Hypothalamus (tissue), 51 donors: ENCODE data around the gene LRRC32.
A peak's percentile ranks its signal among the peaks of the same experiment; 100 is the strongest.

ENCODE experiments used
- DNase-seq, 51 donors: peaks; one replicate each; lab custom pipeline; 2025; lab: John Stamatoyannopoulos, UW

Gene LRRC32, protein sequence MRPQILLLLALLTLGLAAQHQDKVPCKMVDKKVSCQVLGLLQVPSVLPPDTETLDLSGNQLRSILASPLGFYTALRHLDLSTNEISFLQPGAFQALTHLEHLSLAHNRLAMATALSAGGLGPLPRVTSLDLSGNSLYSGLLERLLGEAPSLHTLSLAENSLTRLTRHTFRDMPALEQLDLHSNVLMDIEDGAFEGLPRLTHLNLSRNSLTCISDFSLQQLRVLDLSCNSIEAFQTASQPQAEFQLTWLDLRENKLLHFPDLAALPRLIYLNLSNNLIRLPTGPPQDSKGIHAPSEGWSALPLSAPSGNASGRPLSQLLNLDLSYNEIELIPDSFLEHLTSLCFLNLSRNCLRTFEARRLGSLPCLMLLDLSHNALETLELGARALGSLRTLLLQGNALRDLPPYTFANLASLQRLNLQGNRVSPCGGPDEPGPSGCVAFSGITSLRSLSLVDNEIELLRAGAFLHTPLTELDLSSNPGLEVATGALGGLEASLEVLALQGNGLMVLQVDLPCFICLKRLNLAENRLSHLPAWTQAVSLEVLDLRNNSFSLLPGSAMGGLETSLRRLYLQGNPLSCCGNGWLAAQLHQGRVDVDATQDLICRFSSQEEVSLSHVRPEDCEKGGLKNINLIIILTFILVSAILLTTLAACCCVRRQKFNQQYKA

DNA sequence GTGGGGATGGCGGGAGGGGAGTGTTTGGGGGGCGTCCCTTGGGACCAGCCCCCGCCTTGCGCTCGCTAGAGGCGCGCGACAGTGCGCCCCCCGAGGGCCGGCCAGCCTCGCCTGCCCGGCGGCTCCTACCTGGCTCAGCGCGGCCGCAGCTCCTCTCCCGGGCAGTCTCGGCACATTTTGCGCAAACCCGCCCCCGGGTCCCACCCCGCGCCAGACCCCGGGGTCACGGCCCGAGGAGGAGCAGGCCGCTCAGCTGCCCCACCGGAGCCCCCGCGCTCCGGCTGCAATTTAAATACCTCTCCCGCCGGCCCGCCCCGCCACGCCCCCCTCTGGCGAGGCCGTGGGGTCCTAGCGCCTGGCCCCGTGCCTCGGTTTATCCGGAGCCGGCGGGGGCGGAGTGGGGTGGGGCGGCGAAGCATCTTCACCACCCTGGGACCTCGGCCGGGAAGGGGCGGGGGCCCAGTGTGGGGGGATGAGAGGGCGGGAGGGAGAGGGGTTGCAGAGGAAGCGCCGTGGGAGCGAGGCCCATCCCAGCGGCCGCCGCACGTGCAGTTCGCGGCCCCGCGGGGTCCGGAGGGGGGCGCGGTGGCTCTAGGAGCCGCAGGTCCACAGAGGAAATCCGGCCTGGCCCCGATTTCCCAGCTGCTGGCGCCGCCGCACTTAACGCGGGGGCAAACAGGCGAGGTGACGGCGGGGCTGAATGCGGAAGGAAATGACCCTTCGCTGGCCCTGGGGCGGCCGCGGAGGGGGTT lies at the start of gene LRRC32:
Gene LRRC32, minus strand, starts transcription at position 263 of the 752 bp plus-strand sequence. CDS start 4,793 bp downstream, outside the sequence.
- DNase-seq = peak in 3 of 51 donors; percentile 5 to 26 (median 9)

DNA sequence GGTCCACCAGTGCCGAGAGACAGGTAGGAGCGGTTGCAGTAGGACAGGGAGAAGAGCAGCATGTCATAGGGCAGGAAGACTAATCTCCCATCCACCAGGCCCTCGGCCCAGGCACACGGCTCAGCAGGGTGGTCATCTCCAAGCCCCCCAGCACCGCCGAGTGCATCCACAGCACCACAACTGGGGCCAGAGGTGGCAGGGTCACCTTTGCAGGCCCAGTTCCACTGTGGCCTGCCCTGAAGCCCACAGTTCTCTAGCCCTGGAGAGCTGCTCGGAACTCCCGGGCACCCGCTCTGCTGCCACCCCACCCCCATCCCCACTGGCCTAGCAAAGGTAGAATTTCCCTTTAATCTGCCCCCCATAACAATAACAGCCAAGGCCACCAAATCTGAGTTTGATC lies 49.1 kb upstream of the LRRC32 start:
- DNase-seq = no peak

DNA sequence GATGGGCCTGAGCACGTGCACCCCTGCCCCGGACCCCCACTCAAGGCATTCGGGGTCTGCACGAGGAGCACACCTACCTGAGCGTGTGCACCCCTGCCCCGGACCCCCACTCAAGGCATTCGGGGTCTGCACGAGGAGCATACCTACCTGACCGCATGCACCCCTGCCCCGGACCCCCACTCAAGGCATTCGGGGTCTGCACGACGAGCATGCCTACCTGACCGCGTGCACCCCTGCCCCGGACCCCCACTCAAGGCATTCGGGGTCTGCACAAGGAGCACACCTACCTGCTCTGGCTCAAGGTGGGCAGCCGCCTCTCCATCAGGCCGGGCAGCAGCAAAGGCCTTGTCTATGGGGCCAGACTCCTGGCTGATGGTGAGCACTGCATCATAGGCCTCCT lies 48.7 kb upstream of the LRRC32 start:
- DNase-seq = no peak

DNA sequence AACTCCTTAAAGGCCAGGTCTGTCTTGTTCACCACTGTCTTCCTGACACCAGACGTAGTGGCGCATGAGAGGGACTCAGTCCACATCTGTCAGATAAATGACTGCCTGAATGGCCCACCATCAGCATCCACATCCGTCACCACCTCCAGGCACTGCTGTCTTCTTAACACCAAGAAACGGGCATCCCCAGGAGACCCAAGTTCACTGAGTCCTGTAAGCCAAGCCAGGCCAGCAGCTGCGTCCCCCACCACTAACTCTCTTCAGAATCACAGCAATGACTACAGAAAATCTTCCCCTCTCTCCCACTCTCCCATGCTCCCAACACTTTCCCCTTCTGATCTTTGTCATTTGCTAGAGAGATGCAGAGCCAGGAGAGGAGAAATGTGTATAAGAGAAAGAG lies 47.3 kb upstream of the LRRC32 start:
- DNase-seq = no peak

DNA sequence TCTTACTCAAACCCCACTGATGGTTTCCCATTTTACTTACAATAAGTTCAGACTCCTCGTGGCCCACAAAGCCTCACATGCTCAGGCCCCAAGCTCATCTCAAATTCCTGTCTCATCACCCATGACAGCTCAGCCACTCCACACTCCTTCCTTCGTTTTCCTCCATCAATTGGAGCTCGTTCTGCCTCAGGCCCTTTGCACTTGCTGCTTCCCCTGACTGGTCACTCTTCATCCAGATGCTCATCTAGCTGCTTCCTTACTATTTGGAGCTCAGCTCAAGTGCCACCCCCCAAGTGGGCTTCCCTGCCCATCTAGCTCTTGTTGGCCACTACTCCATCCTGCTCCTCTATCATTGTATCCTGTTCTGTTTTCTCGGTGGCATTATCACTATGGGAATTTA lies 46.8 kb upstream of the LRRC32 start:
- DNase-seq = no peak

DNA sequence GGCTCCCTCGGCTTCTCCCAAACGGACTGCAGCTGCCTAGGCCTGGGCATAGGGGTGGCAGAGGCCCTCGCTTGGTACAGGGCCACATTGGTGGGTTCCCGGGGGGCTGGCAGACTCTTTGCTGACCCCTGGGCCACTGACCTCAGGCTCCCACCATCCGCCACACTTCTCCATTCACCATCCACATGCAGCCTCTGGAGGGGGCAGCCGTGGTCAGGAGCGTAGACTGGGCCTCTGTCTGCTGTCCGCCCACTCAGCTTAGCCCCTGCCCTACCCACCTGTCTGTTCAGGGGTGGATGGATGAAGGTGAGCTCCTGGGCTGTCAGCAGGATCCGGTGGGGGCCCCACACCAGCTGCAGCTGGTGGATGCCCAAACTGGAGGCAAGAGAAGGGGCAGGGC lies 45.7 kb upstream of the LRRC32 start:
- DNase-seq = no peak

DNA sequence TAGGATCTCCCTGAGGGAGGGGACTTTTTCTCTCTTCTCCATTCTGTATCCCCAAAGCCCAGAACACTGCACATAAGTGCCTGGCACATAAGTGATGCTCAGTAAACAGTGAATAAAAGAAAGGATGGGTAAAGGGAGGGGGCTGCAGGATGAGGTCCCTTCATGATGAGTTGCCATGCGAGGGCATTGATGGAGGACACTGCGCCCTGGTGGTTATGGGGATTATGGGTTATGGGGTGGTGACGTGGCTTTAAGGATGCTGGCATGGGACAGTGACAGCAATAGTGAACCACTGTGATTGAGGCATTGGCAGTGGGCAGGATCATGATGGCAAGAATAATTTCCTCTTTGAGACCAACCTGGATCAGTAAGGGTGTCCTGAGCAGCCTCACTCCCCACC lies 43.9 kb upstream of the LRRC32 start:
- DNase-seq = no peak

DNA sequence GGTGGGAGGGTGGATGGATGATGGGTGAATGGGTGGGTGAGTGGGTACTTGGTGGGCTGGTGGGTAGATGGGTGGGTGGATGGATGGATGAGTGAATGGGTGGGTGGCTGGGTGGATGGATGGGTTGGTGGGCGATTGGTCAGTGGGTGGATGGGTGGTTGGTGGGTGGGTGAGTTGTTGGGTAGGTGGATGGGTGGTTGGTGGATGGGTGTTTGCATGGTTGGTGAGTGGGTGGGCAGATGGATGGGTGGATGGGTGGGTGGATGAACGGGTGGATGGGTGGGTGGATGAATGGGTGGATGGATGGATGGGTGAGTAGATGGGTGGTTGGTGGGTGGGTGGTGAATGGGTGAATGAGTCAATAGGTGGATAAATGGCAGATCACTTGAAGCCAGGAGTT lies 43.0 kb upstream of the LRRC32 start:
- DNase-seq = no peak

DNA sequence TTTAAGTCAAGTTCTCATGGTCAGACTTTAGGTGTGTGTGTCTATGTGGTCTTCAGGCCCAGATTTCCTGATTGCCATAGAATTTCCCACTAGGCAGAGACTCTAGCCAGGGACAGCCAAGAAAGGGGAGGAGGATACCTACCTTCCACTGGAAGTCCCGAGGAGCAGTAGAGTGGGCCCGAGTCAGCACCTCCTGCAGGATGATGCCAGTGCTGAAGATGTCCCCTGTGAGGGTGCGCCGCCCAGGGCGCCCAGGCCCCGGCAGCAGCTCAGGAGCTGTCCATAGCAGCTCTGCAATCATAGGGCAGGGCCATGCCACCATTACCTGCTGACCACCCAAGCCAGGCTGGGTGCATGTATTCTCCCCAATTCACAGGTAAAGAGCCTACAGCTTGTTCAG lies 41.6 kb upstream of the LRRC32 start:
- no peak for DNase-seq

DNA sequence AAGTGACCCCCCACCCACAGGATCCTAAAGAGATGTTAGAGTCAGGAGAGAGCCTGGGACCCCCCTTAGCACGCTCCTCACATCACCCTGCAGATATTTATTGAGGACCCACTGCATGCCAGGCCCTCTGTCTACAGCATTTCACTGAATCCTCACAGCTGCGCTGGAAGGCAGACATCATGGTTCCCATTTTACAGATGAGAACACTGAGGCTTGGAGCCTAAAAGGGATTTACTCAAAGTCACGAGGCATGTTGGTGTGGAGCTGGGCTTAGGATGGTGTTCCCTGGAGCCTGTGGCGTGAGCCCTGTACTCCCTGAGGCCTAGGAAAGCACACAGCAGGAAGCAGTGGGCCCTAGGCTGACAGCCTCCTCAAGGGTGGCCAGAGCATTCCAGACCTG lies 39.2 kb upstream of the LRRC32 start:
- no peak for DNase-seq

DNA sequence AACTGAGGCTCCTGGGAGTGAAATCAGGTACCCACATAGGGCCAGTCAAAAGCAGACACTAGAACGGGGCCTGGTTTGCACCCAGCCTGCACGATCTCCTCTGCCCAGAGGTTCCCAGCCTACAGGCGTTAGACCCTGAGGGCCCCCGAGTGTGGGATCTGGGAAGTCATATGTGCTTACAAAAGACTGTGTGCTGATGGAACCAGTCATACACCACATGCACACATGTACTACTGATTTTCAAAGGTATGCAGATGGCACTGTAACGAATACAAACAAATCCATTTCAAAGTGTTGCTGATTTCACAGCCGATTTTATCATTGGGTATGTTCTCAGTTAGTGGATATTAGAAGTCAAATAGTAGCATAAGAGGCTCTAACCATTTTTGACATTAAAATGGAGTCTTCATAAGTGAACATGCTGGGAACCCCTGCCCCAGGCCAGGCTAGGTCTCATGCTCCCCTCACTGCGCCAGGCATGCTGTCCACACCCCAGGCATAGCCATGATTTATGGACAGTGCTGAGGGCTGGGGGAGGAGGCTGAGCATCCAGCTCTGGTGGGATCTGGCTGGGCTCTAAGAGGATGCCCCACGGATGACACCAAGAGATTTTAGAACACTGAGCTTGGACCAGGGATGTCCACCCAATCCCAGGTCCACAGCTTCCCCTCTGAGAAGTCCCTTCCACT lies 38.6 kb upstream of the LRRC32 start:
- DNase-seq = no peak

DNA sequence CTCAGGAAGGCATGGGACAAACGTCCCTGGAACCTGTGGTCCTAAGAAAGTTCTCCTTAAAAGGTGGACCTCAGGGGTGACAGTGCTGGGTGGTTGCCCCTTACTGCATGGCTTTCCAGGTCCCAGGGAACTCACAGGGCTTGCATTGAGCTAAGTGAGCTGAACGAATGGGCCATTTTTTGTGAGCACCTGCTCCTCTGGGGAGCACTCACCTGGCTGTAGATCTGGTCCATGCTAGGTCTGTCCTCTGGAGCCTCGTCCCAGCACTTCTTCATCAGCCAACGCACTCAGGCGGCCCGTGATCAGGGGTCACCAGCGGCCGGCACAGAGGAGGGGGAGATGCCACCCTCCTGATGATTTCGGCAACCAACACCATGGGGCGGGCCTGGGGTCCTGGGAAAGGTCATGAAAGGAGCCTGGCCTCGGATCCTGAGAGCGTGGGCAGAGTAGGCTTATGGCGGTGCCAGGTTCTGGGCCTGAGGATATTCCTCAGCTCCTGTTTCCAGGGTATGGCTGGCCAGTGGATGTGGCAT lies 36.8 kb upstream of the LRRC32 start:
- DNase-seq = no peak

DNA sequence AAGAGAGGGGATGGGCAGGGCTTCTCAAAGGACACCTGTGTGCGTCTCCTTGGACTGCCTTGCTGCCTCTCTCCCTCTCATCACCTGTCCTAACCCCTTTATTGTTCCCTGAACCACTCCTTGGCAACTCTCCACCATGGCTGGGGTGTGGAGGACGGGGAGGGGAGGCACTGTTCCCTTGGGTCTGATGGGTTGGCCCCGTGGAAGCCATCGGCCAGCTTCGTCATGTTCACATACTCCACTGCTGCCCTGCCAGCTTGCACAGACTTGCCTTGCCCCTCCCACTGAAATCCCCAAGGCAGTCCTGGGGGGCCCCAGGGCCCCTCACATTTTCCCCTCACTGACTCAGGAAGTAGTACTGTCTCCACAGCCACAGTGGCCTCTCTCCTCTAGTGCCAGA lies 36.1 kb upstream of the LRRC32 start:
- no peak for DNase-seq

DNA sequence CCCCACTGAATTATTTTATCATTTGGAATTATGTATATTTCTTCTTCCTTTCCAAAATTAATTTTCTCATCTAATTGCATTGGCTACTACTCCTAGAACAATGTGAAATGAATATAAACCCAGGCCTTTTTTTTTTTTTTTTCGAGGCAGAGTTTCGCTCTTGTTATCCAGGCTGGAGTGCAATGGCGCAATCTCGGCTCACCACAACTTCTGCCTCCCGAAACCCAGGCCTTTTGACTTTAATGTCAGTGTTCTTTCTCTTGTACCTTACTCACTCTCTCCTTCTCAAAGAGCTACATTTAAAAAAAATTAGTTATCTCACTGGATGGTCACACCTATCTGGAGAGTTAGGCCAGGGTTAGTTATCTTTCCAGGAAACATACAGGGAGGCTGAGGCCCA lies 35.3 kb upstream of the LRRC32 start:
- DNase-seq = no peak

DNA sequence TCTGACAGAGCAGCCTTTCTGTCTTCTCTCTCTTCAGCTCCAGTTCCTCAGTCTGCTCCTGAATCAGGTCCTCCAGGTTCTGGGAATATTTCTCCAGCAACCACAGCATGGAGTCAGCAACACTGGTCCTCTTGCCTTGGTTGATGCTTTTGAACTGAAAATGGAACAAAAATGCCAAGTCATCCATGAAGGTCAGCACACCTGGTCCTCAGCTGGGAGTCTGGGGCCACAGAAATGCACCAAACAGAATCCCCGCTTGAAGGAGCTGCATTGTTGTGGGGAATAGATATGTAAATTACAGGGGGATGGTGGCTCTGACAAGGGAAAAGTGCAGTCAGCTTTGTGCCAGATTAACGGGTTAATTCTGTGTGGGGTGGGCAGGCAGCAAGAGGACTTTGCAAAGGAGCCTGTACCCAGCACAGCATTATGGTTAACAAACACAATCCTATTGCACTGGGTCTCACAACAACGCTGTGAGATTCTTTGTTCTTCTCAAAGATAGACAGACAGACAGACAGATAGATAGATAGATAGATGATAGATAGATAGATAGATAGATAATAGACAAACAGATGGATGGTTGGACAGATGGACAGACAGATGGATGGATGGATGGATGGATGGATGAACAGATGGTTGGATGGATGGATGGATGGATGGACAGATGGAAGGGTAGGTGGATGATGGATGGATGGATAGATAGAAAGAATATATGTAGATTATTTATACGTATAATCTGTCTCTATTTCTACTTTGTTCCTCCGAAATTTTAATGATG lies 33.8 kb upstream of the LRRC32 start:
- DNase-seq = no peak

DNA sequence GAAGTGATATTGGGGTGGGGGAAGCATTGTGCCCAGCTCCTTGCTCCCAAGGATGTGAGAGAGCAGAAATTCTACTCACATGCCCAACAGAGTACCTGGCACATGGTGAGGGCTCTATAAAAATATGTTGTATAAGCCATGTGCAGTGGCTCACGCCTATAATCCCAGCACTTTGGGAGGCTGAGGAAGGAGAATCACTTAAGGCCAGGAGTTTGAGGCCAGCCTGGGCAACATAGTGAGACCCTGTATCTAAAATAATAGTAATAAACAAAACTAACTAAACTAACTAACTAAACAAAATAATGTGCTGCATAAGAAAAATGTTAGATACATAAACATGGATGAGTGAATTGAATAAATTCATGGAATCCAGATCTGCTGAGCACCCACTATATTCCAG lies 33.2 kb upstream of the LRRC32 start:
- no peak for DNase-seq

DNA sequence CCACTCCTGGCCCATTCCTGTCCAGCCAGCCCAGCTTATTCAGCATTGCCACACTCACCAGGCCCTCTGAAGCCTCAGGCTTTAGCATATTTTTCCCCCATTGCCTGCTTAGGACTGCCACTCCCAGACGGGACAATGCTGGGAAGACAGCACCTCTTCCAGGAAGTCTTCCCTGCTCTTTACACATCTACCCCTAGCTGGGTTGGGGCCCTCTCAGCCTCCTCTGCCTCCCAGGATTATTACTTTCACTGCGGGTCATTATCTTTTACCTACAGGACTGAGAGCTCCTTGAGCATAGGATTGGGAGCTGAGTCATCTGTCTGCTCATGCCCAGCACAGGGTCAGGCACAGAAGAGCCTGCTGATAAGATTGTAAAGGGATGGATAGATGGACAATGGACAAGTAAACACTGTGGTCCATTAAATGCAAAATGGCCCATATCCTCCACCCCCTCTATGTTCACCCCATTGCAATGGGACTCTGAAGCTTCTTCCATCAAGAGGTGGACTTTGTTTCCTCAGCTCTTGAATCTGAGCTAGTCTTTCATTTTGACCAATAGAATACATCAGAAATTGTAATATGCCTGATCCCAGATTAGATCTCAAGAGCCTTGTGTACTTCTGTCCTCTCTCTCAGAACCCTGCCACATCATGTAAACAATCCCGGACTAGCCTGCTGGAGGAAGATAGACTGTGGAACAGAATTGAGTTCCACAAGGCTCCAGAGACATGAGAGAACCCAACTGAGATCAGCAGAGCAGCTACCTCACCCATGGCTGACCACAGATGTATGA lies 32.0 kb upstream of the LRRC32 start:
- DNase-seq = no peak

DNA sequence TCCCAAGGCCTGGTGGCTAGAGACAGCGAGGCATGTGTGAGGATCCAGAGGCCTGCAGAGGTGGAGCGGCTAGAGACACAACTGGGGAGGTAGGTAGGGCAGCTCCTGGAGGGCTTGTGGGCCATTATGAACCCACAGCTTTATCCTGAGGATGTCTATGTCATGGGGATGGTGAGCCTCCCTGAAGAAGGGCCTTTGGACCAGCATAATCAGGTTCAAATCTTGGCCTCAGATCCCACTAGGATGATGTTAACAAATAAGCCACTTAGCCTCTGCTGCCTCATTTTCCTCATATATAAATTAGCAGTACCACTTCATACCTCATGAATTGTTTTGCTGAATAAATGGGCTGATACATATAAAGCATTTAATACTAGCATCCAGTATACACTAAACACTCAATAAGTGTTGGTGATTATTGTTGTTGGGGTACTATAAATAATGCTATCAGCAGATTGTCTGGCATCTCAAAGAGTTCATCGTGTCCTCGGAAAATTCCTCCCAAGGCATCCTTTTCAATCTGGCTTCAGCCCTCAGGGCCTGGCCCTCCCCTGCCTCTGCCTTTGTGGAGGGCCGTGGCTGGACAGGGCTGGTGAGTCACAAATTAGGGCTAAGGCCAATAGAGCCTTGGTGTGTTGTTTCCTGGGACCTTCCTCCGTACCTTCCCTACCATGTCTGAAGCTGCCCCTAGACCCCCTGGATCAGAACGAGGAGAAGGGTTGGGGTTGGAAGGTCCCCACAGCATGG lies 30.9 kb upstream of the LRRC32 start:
- no peak for DNase-seq
